ENCODE data around the gene TSLP. TPM values are rescaled to one million over a fixed set of nuclear protein-coding genes. Genes with fewer than 3 reads are reported as not detected.

TSLP gene
- total RNA-seq, 1 experiment from 2014 or later: not detected

DNA sequence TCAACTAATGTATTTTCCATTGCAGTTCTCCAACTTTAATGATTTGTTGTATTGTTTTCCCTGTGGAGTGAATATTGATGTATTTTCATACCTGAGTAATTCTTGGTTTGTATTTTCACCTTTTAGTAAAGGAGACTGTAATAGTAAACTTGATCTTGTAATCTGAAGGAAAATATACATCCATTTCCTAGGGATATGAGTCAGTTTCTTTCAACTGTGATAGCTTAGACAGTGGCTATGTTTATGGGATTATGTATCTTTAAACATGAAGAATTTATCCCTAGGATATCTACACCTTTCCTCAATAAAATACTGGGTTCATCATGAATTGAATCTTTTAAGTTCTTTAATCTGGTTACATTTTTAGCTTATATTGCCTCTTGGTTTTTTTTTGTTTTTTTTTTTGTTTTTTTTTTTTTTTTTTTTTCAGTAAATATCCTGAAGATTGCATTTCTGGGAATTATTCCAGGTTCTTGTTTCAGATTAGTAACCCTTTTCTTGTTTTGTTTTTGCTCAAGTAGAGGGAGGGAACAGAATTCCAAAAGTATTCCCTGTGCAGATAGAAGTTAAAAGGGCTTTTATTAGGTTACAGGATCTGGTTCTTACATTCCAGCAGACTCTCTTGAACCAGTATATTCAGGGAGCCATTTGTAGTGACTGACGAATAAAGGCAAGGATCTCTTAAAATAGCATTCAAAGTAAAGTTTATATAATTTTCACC is 27.7 kb downstream of the TSLP start:
- CTCF ChIA-PET: no interaction called here
- Histone ChIP-seq H3K9me3 (ENCODE audit: control insufficient read depth, insufficient read depth, low read depth, low read length) (no peaks in the 10 kb centered on the region), H3K4me1 (ENCODE audit: control insufficient read depth, insufficient read depth, low read length) (no peaks in the 10 kb centered on the region), H3K36me3 (ENCODE audit: control insufficient read depth, insufficient read depth, low read length) (peaks cover 50% of the 10 kb centered on the region), H3K4me3 (ENCODE audit: low read depth in 2 of 2, low read length in 2 of 2) (no peak overlapping the region), H3K27ac (ENCODE audit: low read length) (no peak overlapping the region), H3K27me3 (ENCODE audit: control insufficient read depth, insufficient read depth, low read length) (no peaks in the 10 kb centered on the region)
- no peak for ATAC-seq
- POLR2A ChIA-PET: no interaction called here
- DNase-seq (ENCODE audit: low read depth, low spot score): no peak
- TF ChIP-seq POLR2AphosphoS5 (IDR thresholded peaks at IDR 0.05; ENCODE audit: low read depth, low read length): no peak
- TF ChIP-seq TCF7L2 (IDR thresholded peaks at IDR 0.05; ENCODE audit: low read depth, low read length): no peak
- TF ChIP-seq SIN3A (IDR thresholded peaks at IDR 0.05; ENCODE audit: borderline replicate concordance, insufficient read depth, low read depth, low read length): no peak
- TF ChIP-seq, protein P1, sequence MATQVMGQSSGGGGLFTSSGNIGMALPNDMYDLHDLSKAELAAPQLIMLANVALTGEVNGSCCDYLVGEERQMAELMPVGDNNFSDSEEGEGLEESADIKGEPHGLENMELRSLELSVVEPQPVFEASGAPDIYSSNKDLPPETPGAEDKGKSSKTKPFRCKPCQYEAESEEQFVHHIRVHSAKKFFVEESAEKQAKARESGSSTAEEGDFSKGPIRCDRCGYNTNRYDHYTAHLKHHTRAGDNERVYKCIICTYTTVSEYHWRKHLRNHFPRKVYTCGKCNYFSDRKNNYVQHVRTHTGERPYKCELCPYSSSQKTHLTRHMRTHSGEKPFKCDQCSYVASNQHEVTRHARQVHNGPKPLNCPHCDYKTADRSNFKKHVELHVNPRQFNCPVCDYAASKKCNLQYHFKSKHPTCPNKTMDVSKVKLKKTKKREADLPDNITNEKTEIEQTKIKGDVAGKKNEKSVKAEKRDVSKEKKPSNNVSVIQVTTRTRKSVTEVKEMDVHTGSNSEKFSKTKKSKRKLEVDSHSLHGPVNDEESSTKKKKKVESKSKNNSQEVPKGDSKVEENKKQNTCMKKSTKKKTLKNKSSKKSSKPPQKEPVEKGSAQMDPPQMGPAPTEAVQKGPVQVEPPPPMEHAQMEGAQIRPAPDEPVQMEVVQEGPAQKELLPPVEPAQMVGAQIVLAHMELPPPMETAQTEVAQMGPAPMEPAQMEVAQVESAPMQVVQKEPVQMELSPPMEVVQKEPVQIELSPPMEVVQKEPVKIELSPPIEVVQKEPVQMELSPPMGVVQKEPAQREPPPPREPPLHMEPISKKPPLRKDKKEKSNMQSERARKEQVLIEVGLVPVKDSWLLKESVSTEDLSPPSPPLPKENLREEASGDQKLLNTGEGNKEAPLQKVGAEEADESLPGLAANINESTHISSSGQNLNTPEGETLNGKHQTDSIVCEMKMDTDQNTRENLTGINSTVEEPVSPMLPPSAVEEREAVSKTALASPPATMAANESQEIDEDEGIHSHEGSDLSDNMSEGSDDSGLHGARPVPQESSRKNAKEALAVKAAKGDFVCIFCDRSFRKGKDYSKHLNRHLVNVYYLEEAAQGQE (IDR thresholded peaks at IDR 0.05; ENCODE audit: insufficient read depth in 1 of 2, low read depth in 2 of 2, low read length in 1 of 2): no peak
- TF ChIP-seq, protein P2, sequence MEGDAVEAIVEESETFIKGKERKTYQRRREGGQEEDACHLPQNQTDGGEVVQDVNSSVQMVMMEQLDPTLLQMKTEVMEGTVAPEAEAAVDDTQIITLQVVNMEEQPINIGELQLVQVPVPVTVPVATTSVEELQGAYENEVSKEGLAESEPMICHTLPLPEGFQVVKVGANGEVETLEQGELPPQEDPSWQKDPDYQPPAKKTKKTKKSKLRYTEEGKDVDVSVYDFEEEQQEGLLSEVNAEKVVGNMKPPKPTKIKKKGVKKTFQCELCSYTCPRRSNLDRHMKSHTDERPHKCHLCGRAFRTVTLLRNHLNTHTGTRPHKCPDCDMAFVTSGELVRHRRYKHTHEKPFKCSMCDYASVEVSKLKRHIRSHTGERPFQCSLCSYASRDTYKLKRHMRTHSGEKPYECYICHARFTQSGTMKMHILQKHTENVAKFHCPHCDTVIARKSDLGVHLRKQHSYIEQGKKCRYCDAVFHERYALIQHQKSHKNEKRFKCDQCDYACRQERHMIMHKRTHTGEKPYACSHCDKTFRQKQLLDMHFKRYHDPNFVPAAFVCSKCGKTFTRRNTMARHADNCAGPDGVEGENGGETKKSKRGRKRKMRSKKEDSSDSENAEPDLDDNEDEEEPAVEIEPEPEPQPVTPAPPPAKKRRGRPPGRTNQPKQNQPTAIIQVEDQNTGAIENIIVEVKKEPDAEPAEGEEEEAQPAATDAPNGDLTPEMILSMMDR (IDR thresholded peaks at IDR 0.05): no peak
- intact Hi-C loops (cut with micrococcal nuclease; ENCODE audit: unreplicated experiment) (loop anchor here (10.0 kb wide), 1 partner anchor 344 kb away; no protein-coding TSS in a partner anchor), in situ Hi-C loops (cut with HindIII; ENCODE audit: low pct_unique_long_range_greater_than_20kb, low sequenced_read_pairs) (no loop called here)
- no TSS peak for BruUV-seq (replicated peaks)

DNA sequence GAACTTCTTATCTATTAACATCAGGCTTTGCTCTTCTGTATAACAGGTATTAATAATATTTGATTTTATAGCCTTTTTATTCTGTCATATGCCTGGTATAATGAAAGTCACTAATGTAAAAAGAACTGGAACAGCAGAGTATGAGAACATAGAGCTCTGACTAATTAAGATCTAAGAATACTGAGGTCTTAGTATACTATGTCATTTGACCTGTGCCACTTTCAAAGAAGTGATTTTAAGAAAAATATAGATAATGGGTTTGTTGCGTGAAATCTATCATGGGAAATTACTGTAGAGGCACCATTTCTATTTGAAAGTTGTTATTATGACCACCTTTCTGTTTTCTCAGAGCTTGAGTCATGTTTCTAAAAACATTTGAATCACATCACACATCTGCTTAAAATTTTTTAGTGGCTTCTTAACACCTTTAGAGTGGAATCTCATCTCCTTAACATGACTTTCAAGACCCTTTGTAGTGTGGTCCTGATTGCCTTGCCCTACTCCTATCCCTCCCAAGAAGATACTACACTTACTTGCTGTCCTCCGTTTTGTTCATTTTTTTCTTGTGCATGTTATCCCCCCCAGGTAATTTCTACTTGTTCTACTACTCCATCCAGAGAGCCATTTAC is 34.9 kb downstream of the TSLP start:
- Histone ChIP-seq H3K27me3 (ENCODE audit: control insufficient read depth, insufficient read depth, low read length) (no peaks in the 10 kb centered on the region), H3K4me3 (ENCODE audit: low read depth in 2 of 2, low read length in 2 of 2) (no peak overlapping the region), H3K36me3 (ENCODE audit: control insufficient read depth, insufficient read depth, low read length) (peaks cover 63% of the 10 kb centered on the region), H3K9me3 (ENCODE audit: control insufficient read depth, insufficient read depth, low read depth, low read length) (no peaks in the 10 kb centered on the region), H3K27ac (ENCODE audit: low read length) (no peak overlapping the region), H3K4me1 (ENCODE audit: control insufficient read depth, insufficient read depth, low read length) (no peaks in the 10 kb centered on the region)
- no peak for ATAC-seq
- no TSS peak for BruUV-seq (replicated peaks)
- in situ Hi-C loops (cut with HindIII; ENCODE audit: low pct_unique_long_range_greater_than_20kb, low sequenced_read_pairs) (no loop called here), intact Hi-C loops (cut with micrococcal nuclease; ENCODE audit: unreplicated experiment) (no loop called here)
- CTCF ChIA-PET: no interaction called here
- DNase-seq (ENCODE audit: low read depth, low spot score): no peak
- no peak for TF ChIP-seq SIN3A (IDR thresholded peaks at IDR 0.05; ENCODE audit: borderline replicate concordance, insufficient read depth, low read depth, low read length)
- no peak for TF ChIP-seq POLR2AphosphoS5 (IDR thresholded peaks at IDR 0.05; ENCODE audit: low read depth, low read length)
- no peak for TF ChIP-seq TCF7L2 (IDR thresholded peaks at IDR 0.05; ENCODE audit: low read depth, low read length)
- POLR2A ChIA-PET: no interaction called here

DNA sequence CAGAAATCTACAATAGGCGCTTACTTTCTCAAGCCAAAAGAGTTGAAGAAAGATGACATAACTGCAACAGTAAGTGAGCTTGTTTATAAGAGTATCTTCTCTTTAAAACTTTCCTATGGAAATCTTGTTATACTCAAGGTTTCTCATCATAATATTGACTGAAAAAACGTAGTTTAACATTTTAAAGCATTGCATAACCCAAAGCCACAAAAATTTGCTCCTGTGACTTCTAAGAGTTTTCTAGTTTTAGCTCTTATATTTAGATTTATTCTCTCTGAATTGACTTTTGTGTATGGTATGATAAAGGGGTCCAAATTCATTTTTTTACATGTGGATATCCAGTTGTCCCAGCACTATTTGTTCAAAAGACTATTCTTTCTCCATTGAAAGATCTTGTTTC is 35.9 kb downstream of the TSLP start:
- no TSS peak for BruUV-seq (replicated peaks)
- H3K9me3 ChIP-seq (ENCODE audit: control insufficient read depth, insufficient read depth, low read depth, low read length): no peaks in the 10 kb centered on the region
- H3K27ac ChIP-seq (ENCODE audit: low read length): no peak overlapping the region
- intact Hi-C loops (cut with micrococcal nuclease; ENCODE audit: unreplicated experiment) (no loop called here), in situ Hi-C loops (cut with HindIII; ENCODE audit: low pct_unique_long_range_greater_than_20kb, low sequenced_read_pairs) (no loop called here)
- TF ChIP-seq TCF7L2 (IDR thresholded peaks at IDR 0.05; ENCODE audit: low read depth, low read length): no peak
- TF ChIP-seq, protein P1 (IDR thresholded peaks at IDR 0.05; ENCODE audit: insufficient read depth in 1 of 2, low read depth in 2 of 2, low read length in 1 of 2): no peak
- TF ChIP-seq, protein P2 (IDR thresholded peaks at IDR 0.05): no peak
- POLR2A ChIA-PET: interaction anchor here (0.6 kb wide), 1 partner anchor 8 kb away, joined by 3 read pairs; no protein-coding TSS in a partner anchor
- DNase-seq (ENCODE audit: low read depth, low spot score) (no peak), ATAC-seq (no peak)
- H3K4me1 ChIP-seq (ENCODE audit: control insufficient read depth, insufficient read depth, low read length): no peaks in the 10 kb centered on the region
- no peaks in the 10 kb centered on the region for H3K27me3 ChIP-seq (ENCODE audit: control insufficient read depth, insufficient read depth, low read length)
- CTCF ChIA-PET: no interaction called here
- no peak overlapping the region for H3K4me3 ChIP-seq (ENCODE audit: low read depth in 2 of 2, low read length in 2 of 2)
- H3K36me3 ChIP-seq (ENCODE audit: control insufficient read depth, insufficient read depth, low read length): peaks cover 64% of the 10 kb centered on the region

Data from Panc1 (cell line).